NCI-H748 (cell line): ENCODE data around the gene ZNF277.

Source experiments
- DNase-seq: peaks from one replicate; lab custom pipeline; 2025; ENCODE audit not compliant: unreplicated experiment; lab: John Stamatoyannopoulos, UW

ZNF277 gene

DNA sequence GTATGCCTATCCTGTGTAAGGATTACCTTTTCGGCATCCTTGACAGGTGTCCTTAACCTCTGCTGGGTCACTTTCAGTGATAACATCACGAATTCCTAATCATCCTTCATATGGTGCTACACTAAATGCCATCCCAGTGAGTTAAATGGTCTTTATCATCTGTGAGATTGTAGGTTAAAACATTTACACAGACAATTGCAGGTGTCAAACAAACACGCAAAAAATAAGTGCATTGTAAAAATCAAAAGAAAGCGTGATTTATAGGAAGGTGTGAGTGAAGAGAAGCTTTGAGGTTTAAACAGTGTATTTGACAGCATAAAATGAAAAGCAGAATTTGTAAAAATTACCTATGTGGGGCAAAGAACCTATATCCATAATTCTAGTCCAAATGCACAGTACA lies 132.3 kb downstream of the ZNF277 start:
- no peak for DNase-seq

DNA sequence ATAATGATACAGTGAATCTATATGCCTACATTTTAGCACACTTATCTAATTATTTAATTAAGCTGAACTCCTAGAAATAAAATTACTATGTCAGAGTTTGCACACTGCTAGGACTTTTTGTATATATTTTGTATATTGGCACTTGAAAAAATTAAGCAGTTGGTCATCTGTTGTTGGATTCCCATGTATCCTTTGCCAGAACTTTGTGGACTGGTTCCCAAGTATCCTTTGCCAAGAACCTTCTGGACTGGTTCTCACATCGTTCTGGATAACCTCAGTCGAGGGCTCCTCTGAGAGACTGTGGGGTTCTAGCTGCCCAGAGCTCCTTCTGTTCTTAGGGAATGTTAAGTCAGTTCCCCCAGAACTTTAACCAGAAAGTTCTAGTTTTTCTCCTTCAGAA lies 135.0 kb downstream of the ZNF277 start:
- DNase-seq: no peak

DNA sequence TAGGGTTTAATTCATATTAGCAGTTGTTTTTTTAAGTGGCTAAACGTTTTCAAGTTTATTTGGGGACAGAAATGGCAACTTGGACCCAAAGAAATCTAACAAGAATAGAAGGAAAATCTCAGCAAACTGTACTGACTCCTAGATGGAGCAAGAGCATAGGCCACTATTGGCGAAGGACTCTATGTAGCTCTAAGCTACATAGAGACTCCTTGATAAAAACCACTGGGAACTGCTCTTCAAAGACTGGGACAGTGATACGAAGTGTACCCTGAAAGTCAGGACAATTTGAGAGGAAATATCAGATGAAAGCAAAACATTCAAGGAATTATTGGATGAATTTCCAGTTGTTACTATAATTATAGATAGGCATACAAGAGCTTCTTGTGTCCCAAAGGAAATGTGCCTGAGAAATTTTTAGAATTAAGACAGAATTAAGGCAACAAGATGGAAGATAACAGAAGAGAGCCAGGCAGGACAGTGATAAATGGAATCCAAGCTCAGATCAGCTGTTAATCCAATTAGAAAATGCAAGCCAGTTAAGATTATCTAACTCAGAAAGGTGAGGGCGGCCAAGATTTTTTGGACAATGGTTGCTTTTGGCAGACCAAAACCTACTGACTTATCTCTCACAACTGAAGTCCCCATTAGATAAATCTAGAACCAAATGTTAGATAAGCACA lies 140.0 kb downstream of the ZNF277 start:
- DNase-seq: no peak

DNA sequence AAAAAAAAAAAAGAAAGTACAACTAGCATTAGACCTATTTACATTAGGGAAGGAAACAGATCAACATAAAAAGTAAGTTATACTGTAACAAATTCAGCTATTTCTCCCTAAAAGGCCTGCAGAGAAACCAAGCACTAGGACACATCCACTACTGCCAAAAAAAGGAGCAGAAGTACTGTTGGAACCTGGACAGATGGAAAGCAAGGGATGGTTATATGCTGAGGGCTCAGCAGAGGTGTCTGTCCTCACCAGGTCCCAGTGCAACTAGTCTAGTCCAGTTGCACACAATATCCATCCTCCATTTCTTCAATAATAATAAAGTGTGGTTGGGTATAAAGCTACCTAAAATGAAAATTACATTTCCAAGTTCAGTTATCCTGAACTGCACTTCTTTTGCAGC lies 140.6 kb downstream of the ZNF277 start:
- DNase-seq: no peak

DNA sequence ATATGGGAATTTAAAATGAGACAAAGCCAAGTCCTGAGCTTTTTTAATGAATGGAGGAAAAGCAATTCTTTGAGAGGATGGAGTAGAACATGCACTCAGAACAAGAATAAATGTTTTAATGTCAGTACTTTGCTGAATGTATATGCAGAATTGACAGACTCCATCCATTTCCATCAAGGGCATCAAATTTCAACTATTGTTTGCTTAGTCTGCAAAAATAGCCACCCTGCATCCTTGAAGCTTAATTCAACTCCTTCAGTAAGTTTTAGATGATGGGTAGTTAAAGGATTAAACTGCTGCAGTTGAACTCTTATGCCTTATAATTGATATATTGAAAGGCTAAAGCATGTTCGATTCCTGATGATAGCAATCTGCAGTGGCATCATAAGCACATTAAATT lies 144.1 kb downstream of the ZNF277 start:
- DNase-seq: peak; percentile 34

DNA sequence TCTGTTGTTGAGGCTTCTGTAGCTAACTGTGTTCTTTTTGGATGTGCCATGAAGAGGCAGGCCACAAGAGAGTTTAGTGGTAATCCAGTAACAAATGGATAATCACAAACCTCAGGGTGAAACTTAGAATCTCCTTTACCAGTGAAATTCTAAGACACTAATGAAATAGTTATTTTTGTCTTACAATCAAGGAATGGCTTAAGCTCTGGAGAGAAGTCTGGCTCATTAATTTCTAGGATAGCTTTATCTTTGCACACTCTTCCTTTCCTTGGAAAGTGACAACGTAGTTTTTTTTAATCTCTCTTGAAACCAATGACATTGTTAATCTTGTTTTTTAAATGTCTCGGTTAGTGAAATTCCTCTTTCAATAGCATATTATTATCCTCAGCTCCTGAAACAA lies 150.1 kb downstream of the ZNF277 start:
- DNase-seq: no peak

DNA sequence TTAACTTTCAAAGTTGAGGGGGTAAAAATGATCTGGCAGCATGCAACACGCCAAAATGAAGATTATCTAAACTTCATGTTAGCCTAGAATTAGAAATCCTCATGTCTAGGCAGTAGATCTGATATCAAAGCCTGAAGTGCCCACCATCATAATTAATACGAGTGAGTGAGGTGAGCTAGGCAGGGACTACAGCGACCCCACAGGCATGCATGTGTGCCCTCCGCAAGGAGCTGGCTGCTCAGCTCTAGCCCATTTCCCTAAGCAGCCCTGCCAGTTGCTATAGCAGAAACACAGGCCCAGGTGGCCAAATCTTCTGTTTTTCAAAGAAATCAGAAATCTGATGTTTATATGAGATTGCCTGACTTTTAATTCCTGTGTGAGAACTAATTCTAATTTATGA lies 150.6 kb downstream of the ZNF277 start:
- no peak for DNase-seq

DNA sequence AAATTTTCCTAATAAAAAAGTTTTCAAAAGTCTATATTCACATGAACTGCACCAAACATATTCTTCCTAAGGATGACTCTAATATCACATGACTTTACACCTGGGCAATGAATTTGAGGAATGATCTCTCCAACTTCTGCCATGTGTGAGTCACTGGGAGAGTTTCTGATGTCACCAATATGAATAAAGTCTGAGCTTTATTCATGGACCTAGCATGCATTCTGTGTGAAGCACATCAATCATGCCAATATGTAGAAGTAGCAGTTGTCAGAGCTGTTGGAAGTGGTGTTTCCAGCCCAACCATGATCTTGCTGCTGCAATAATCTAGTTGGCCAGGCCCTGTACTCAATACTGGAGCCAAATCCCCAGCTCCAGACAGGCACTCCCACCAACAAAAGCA lies 152.0 kb downstream of the ZNF277 start:
- no peak for DNase-seq

DNA sequence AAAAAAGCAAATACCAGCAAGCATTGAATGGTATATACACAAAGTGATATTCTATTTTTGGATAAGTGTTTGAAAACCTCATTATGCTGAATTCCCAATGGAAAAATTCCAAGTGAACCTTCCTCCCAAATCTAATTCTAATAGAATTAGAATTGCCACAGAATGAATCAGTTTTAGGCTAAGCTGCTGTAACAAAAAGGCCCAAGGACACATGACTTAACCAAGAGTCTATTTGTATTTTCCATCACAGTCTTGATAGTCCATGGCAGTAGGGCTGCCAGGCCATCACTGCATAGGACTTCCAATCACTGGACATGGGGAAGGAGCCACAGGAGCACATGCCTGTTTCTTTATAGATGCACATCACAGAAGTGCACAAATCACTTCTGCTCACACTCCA lies 152.6 kb downstream of the ZNF277 start:
- no peak for DNase-seq

DNA sequence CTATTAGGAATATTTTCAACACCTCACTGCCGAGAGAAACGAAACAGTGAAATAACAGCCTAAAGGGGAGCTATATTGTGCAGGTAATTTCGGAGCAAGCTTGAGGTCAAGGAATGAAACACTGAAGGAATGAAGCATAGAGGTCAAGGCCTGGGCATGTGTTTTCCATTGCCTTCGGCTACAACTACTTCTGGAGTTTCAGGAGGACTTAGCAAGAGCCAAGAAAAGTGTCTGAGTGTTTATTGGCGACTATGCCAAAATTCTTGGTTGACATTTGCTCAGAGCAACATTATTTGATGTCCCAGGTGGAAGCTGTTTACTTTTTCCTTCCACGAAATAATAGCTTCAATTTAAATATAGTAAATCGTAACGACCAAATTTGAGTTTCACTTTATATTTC lies 154.2 kb downstream of the ZNF277 start:
- no peak for DNase-seq

DNA sequence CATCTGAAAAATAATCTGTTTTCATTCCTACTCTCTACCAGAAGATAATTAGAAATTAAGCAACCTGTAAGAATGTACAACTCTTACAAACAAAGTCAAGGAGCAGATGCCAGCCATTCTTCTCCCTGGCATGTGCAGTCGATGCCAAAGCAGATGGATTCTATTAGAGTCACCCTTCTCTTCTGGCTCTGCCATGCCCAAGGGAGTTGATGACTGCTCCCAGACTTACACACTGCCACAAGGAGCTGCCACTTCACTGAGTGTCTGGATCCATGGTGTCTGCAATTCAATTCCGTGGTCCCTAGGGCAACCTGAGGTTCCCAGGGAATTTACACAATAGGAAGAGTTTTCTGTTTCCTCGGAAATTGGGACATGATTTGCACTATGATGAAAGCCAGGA lies 154.7 kb downstream of the ZNF277 start:
- no peak for DNase-seq

DNA sequence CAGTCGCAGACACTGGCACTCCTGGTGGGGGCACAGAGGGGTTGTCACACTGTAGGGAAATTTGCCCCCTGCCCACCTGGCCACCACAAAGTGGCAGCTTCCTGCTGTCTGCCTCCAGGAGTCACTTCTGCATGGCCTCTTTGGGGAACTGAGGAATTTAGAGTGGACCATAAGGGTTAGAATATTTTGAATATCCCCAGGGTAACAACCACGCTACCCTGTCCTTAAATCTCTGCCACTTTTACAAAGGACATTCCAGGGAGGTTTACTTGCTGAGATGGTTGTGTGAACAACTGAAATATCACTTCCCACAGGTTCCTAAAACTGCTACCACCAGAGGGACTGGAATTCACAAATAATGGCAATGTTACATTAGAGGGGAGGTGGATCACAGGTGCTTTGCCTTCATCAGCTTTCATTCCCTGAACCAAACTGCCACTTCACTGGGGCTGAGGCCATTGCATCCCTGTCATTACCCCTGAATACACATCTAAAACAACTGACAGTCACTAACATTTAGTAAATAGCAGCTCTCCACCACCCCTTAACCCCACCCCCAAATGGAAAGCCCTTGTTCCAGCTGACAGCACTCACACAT lies 155.7 kb downstream of the ZNF277 start:
- peak; percentile 49 for DNase-seq

DNA sequence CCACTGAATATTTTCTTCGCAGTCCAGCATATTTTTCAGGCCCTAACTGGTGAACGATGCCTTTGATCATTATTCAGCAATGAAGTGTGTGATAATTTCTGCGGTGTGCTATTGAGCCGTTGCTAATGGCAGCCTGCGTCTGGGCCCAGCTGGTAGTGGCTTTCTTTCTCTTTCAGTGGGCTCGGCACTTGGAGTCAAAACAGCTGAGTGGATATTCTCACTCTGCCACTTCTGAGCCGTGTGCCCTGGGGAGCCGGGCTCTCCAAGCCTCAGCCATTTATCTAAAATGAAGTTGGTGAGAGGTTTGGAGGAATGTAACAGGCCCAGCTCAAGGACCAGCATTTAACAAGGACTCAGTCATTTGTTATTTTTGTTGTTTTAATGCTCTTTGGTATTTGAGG lies 156.2 kb downstream of the ZNF277 start:
- DNase-seq: peak; percentile 34

DNA sequence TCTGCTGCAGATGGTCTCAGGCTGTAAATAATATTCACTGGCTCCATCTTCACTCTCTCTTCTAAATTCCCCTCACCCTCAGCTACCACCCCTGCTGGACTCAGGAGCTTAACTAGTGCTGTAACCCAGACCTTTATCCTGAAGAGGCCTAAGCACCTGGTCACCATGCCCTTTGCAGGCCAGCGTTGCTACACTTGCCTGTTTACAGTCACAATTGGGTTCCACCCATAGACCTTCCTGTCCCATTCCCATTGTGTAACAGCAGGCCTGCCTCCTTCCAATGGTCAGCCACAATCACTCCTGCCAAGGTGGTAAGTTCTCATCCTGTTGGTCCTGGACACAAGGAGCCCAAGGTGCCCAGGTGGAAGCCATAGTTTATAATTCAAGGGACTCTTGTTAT lies 157.9 kb downstream of the ZNF277 start:
- no peak for DNase-seq

DNA sequence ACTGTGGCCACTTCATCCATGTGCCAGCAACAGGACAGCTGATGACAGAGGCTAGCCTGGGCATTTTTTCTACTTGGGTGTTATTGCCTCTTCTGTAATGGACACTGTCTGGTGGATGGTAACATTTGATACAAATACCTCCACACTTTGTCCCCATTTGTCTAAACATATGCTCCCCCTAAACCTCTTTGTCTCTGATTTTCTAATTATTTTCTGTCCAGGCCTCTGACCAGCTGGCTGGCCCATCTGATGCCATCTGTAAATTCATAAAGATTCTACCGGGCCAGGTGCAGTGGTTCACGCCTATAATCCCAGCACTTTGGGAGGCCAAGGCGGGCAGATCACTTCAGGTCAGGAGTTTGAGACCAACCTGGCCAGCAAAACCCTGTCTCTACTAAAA lies 159.1 kb downstream of the ZNF277 start:
- DNase-seq: no peak

DNA sequence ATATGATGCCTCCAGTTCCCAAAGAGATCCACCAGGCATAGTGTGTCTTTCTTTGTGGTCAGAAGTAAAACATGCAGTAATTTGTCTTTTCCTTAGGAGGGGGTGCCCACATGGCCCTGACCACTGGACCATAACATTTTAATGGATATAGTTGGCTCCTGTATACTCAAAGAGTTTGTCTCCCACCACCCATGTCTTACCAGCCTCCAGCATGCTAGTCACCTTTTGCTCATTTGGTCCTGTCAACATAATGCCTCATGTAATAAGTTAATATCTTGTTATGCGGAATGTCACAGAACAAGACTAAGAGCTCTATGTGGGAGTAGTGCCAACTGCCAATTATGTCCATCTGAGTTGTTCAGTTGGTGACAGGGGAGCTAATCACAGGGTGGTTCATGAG lies 160.4 kb downstream of the ZNF277 start:
- no peak for DNase-seq

DNA sequence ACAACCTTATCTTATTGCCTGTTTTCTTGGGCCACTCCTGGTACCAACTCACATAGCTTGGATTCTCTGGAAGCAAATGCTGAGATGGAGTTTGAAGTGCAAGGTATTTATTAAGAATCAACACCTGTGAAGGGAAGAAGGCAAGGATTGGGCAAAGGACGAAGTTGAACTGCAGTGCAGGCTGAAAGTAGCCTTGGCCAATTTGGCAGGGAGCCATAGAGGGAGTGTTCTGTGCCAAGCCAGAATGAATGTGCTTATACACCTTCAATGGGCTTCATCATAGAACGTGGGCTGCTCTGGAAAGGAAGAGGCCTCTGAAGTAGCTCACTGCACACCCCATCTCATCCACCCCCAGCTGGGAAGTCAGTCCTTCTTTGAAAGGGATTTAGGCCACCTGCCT lies 163.9 kb downstream of the ZNF277 start:
- DNase-seq: peak; percentile 73

DNA sequence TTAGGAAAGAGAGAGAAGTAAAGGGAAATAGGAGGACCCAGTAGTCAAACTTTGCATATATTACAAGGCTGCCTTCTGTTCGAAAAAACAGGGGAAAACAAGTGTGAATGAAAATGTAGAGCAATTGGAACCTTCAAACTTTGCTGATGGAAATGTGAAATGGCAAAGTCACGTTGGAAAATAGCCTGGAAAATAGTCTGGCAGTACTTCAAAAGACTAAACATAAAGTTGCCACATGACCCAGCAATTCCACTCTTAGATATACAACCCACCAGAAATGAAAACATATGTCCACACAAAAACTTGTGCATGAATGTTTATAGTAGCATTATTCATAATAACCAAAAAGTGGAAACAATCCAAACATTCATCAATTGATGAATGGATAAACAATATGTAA lies 165.2 kb downstream of the ZNF277 start:
- DNase-seq: no peak

DNA sequence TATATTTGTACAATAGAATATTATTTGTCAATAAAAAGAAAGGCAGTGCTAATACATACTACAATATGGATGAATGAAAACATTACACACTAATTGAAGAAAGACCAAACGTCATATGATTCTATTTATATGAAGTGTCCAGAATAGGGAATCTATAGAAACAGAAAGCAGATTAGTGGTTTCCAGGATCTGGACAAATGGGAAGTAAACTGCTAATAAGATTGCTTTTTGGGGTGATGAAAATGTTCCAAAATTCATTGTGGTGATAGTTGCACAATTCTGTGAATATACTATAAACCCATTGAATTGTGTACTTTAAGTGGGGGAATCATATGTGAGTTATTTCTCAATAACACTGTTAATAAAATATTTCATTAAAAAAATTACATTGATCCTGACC lies 165.6 kb downstream of the ZNF277 start:
- DNase-seq: no peak

DNA sequence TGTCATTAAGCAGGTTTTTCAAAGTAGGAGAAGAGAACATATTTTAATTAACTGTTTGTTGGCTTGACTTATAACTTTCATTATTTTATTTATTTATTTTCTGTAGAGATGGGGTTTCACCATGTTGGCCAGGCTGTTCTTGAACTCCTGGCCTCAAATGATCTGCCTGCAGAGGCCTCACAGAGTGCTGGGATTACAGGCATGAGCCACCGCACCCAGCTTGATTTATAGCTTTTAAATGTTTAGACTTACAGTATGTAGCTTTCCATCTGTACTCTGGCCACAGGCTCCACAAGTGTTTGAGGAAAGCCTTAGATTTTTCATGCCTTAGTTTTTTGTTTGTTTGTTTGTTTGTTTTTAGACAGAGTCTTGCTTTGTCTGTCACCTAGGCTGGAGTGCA lies 171.1 kb downstream of the ZNF277 start:
- no peak for DNase-seq

DNA sequence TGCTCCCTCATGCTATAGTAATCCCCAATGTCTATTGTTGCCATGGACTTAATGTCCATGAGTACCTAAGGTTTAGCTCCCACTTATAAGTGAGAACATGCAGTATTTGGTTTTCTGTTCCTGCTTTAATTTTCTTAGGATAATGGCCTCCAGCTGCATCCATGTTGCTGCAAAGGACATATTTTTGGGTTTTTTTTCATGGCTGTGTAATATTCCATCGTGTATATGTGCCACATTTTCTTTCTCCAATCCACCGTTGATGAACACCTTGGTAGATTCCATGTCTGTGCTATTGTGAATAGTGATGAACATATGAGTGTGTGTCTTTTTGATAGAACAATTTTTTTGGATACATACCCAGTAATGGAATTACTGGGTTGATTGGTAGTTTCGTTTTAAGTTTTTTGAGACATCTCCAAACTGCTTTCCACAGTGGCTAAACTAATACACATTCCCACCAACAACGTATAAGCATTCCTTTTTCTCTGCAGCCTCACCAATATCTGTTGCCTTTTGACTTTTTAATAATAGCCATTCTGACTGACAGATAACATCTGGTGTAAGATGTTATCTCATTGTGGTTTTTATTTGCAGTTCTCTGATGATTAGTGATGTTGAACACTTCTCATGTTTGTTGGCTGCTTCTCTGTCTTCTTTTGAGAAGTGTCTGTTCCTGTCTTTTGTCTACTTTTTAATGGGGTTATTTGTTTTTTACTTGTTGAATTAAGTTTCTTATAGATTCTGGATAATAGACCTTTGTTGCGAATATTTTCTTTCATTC lies 175.0 kb downstream of the ZNF277 start:
- DNase-seq: peak; percentile 56

DNA sequence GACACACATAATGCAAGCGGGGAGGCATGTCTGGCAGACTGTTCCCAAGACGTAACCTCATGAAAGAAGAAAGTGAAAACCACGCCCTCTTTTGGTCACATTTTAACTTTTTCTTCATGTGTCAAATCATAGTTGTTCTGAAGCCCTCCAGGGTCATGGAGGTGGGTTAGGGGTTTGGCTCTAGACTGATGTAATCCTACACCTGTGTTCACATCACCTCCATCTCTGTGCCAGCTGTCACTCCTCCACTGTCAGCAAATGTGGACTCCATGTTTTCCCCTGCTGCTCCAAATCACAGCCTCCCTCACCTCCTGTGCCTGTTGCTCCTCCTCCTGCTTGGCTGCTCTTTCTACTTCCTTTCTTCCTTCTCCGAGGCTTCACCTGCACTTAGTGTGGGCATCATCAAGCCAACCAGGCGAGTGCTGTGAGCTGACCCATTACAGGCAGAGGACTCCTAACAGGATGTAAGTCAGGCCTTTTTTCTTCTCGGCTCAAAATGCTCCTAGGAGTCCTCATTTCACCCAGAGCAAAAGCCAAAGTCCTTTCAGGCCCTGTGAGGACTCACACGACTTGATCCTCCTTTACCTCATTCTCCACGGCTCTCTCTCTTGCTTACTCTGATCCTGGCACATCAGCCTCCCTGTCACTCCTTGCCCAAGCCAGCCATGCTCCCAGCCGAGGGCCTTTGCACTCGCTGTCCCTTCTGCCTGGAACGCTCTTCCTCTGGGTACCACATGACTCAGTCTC lies 177.3 kb downstream of the ZNF277 start:
- peak; percentile 63 for DNase-seq
